ENCODE data around the gene SORCS2. TPM values are rescaled to one million over a fixed set of nuclear protein-coding genes. Genes with fewer than 3 reads are reported as not detected.
A peak's percentile ranks its signal among the peaks of the same experiment; 100 is the strongest.

SORCS2 gene
- total RNA-seq, 1 donor from 2014 or later, result 5.2 TPM

- Histone ChIP-seq H4K20me1 (ENCODE audit: low read depth) (no peaks in the 10 kb centered on the region), H3K9ac (no peak overlapping the region), H3K36me3 (no peaks in the 10 kb centered on the region), H2AFZ (replicated peaks) (no peak overlapping the region), H3K4me2 (no peak overlapping the region), H3K27me3 (no peaks in the 10 kb centered on the region), H3K4me3 (no peak overlapping the region), H3K4me1 (no peaks in the 10 kb centered on the region), H3K27ac (no peak overlapping the region), H3K79me2 (ENCODE audit: low read depth) (no peaks in the 10 kb centered on the region), H3F3A (ENCODE audit: low read depth) (no peaks in the 10 kb centered on the region), H3K9me3 (ENCODE audit: low read depth) (no peaks in the 10 kb centered on the region)
- DNase-seq (ENCODE audit: low spot score), result no peak
- TF ChIP-seq CTCF (IDR thresholded peaks at IDR 0.05) (no peak), EZH2phosphoT487 (IDR thresholded peaks at IDR 0.05) (no peak), EZH2 (IDR thresholded peaks at IDR 0.05) (no peak)
- H3K4me1 Mint-ChIP-seq, result peaks cover 7% of the 10 kb centered on the region
- H3K27ac Mint-ChIP-seq, result no peak overlapping the region
- no peaks in the 10 kb centered on the region for H3K9me3 Mint-ChIP-seq
- H3K36me3 Mint-ChIP-seq, result no peaks in the 10 kb centered on the region
- H3K27me3 Mint-ChIP-seq (ENCODE audit: insufficient read depth, low read depth), result peaks cover 4% of the 10 kb centered on the region
- H3K4me3 Mint-ChIP-seq, result no peak overlapping the region
These were observed 346.8 kb downstream of the SORCS2 start for GRCh38 chr4:7539186-7539585.

GRCh38 chr4:7539659-7540058 lies 347.3 kb downstream of the SORCS2 start:
- H3K9me3 Mint-ChIP-seq, result no peaks in the 10 kb centered on the region
- no peak overlapping the region for H3K4me3 Mint-ChIP-seq
- peak; percentile 29 for DNase-seq (ENCODE audit: low spot score)

DNA sequence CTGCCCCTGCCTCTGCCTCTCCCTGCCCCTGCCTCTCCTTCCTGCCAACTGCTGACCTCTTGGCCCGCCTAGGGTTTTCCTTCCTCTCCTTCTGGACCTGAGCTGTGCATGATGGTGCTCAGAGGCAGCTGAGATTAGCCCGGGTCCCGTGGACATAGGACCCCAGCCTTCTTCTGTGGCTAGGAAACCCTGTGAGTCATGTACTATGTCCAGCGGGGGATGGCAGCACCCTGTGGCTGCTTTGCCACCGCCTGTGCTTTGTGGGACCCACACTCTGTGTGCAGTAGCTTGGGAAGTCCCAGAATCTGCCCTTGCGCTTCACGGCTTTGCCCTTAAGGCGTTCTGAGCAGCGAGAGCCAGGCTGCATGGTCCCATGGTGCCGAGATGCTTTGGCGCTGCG lies 347.9 kb downstream of the SORCS2 start:
- Histone ChIP-seq H3K4me2 (no peak overlapping the region), H3K27ac (no peak overlapping the region), H3K27me3 (no peaks in the 10 kb centered on the region), H2AFZ (replicated peaks) (no peak overlapping the region), H4K20me1 (ENCODE audit: low read depth) (no peaks in the 10 kb centered on the region), H3K9me3 (ENCODE audit: low read depth) (no peaks in the 10 kb centered on the region), H3K4me3 (no peak overlapping the region), H3K36me3 (no peaks in the 10 kb centered on the region), H3K79me2 (ENCODE audit: low read depth) (no peaks in the 10 kb centered on the region), H3K9ac (no peak overlapping the region), H3F3A (ENCODE audit: low read depth) (no peaks in the 10 kb centered on the region), H3K4me1 (no peaks in the 10 kb centered on the region)
- DNase-seq (ENCODE audit: low spot score), result no peak
- peaks cover 4% of the 10 kb centered on the region for H3K27me3 Mint-ChIP-seq (ENCODE audit: insufficient read depth, low read depth)
- H3K4me1 Mint-ChIP-seq, result peaks cover 7% of the 10 kb centered on the region
- H3K36me3 Mint-ChIP-seq, result no peaks in the 10 kb centered on the region
- TF ChIP-seq CTCF (IDR thresholded peaks at IDR 0.05) (no peak), EZH2 (IDR thresholded peaks at IDR 0.05) (no peak), EZH2phosphoT487 (IDR thresholded peaks at IDR 0.05) (no peak)
- H3K27ac Mint-ChIP-seq, result no peak overlapping the region
- no peaks in the 10 kb centered on the region for H3K9me3 Mint-ChIP-seq
- H3K4me3 Mint-ChIP-seq, result no peak overlapping the region

More at GRCh38 chr4:7539659-7540058, 347.3 kb downstream of the SORCS2 start:
- Histone ChIP-seq H3K4me1 (no peaks in the 10 kb centered on the region), H3K27ac (no peak overlapping the region), H3K9me3 (ENCODE audit: low read depth) (no peaks in the 10 kb centered on the region), H3K4me3 (no peak overlapping the region), H3K27me3 (no peaks in the 10 kb centered on the region), H2AFZ (replicated peaks) (no peak overlapping the region), H3K9ac (no peak overlapping the region), H3K36me3 (no peaks in the 10 kb centered on the region), H3K4me2 (no peak overlapping the region), H3K79me2 (ENCODE audit: low read depth) (no peaks in the 10 kb centered on the region), H4K20me1 (ENCODE audit: low read depth) (no peaks in the 10 kb centered on the region), H3F3A (ENCODE audit: low read depth) (no peaks in the 10 kb centered on the region)
- TF ChIP-seq EZH2phosphoT487 (IDR thresholded peaks at IDR 0.05) (no peak), CTCF (IDR thresholded peaks at IDR 0.05) (no peak), EZH2 (IDR thresholded peaks at IDR 0.05) (no peak)
- H3K4me1 Mint-ChIP-seq, result peaks cover 7% of the 10 kb centered on the region
- H3K27me3 Mint-ChIP-seq (ENCODE audit: insufficient read depth, low read depth), result peaks cover 4% of the 10 kb centered on the region
- no peaks in the 10 kb centered on the region for H3K36me3 Mint-ChIP-seq
- H3K27ac Mint-ChIP-seq, result no peak overlapping the region

All from neural progenitor cell (in vitro differentiated cells).